A549 (cell line): Measurements from ENCODE around the gene SPG21. TPM values are rescaled to one million over a fixed set of nuclear protein-coding genes. Genes with fewer than 3 reads are reported as not detected.
A peak's percentile ranks its signal among the peaks of the same experiment; 100 is the strongest.

Source experiments
- ATAC-seq, 2 experiments: fragments of 200-7000 bp in 1 of 2; fragments of >200 bp in 1 of 2; cut with Nextera tagmentation in 1 of 2; cut with Tn5 transposase in 1 of 2; 3 replicates each; pipeline versions ENCODE4 v1.8.0 to v1.9.1; 2018 to 2020; ENCODE audit warnings: mild to moderate bottlenecking in 1 of 2, moderate library complexity in 1 of 2
- CTCF ChIA-PET: fragments of 300-600 bp; sonication (Branson Sonifier 250); formaldehyde crosslinking; extraction: SDS; loops from one replicate; lab custom pipeline; 2021; ENCODE audit warnings: antibody characterized with exemption, inconsistent platforms; lab: Yijun Ruan, JAX
- POLR2A ChIA-PET: fragments of 350-600 bp; formaldehyde crosslinking; extraction: SDS; loops from one replicate; lab custom pipeline; 2021; ENCODE audit warnings: antibody characterized with exemption, inconsistent platforms; lab: Yijun Ruan, JAX
- DNase-seq, 2 experiments: peaks; one replicate each; pipeline versions ENCODE4 v3.0.0 to v3.0.0-alpha.2; 2011 to 2016; ENCODE audit warnings: low read depth in 1 of 2, low spot score in 1 of 2
- FAIRE-seq: peaks from 2 replicates; lab custom pipeline; 2011; peaks lifted over from hg19 to GRCh38; lab: Jason Lieb, UNC
- H3K27ac ChIP-seq, 2 experiments: fragments of >200 bp; sonication (Bioruptor Twin); formaldehyde crosslinking; 3 replicates each; pipeline ENCODE4 v1.5.1; 2016 to 2017
- H3K4me1 ChIP-seq: fragments of >200 bp; sonication (Bioruptor Twin); formaldehyde crosslinking; 3 replicates; pipeline ENCODE4 v1.6.1; 2016
- H3K4me2 ChIP-seq: fragments of >200 bp; sonication (Bioruptor Twin); formaldehyde crosslinking; 3 replicates; pipeline ENCODE4 v1.6.1; 2016
- H3K4me3 ChIP-seq: fragments of >200 bp; sonication (Bioruptor Twin); formaldehyde crosslinking; 3 replicates; pipeline ENCODE4 v1.5.1; 2016
- H3K9me3 ChIP-seq: fragments of >200 bp; sonication (Bioruptor Twin); formaldehyde crosslinking; 3 replicates; pipeline ENCODE4 v1.6.1; 2016
- BCL3 ChIP-seq: fragments of >200 bp; sonication (Bioruptor Twin); formaldehyde crosslinking; IDR thresholded peaks from 3 replicates; pipeline ENCODE4 v1.6.1; 2016
- CBX2 ChIP-seq: fragments of 200-600 bp; sonication (generic); IDR thresholded peaks from 2 replicates; pipeline ENCODE4 v1.6.1; 2016; ENCODE audit warnings: low read depth, mild to moderate bottlenecking, borderline replicate concordance
- EHF ChIP-seq: fragments of 250-450 bp; sonication (Bioruptor Pico); IDR thresholded peaks from 2 replicates; pipeline ENCODE4 v1.5.0; 2020; ENCODE audit warnings: mild to moderate bottlenecking
- ELK1 ChIP-seq: fragments of 150-350 bp; IDR thresholded peaks from 2 replicates; pipeline ENCODE4 v1.6.1; 2014; ENCODE audit warnings: low read depth, mild to moderate bottlenecking, low read length
- HEYL ChIP-seq: fragments of 250-450 bp; sonication (Bioruptor Pico); IDR thresholded peaks from 2 replicates; pipeline ENCODE4 v1.8.0; 2021; ENCODE audit warnings: mild to moderate bottlenecking, moderate library complexity
- HMGXB4 ChIP-seq: fragments of 250-450 bp; sonication (Bioruptor Pico); IDR thresholded peaks from 2 replicates; pipeline ENCODE4 v1.5.0; 2021; ENCODE audit warnings: mild to moderate bottlenecking, moderate library complexity, borderline replicate concordance
- HOXB5 ChIP-seq: fragments of 250-450 bp; sonication (Bioruptor Pico); IDR thresholded peaks from 2 replicates; pipeline ENCODE4 v1.5.0; 2020; ENCODE audit warnings: mild to moderate bottlenecking, moderate library complexity
- KDM1A ChIP-seq: fragments of 200-600 bp; sonication (generic); IDR thresholded peaks from 2 replicates; pipeline ENCODE4 v1.6.1; 2016; ENCODE audit warnings: low read depth, mild to moderate bottlenecking
- MAX ChIP-seq: IDR thresholded peaks from 2 replicates; pipeline ENCODE4 v1.6.1; 2012
- MYC ChIP-seq: IDR thresholded peaks from 2 replicates; pipeline ENCODE4 v1.6.1; 2012; ENCODE audit warnings: mild to moderate bottlenecking, inconsistent platforms, low read length, improper control_type of control experiment, borderline replicate concordance
- PHF8 ChIP-seq: fragments of 200-600 bp; sonication (generic); IDR thresholded peaks from 2 replicates; pipeline ENCODE4 v1.6.1; 2016; ENCODE audit warnings: low read depth, mild to moderate bottlenecking, antibody characterized with exemption, moderate library complexity, borderline replicate concordance
- POLR2A ChIP-seq: IDR thresholded peaks from 2 replicates; pipeline ENCODE4 v1.6.1; 2012; ENCODE audit warnings: mild to moderate bottlenecking, low read length
- RARB ChIP-seq: fragments of 250-450 bp; sonication (Bioruptor Pico); IDR thresholded peaks from 2 replicates; pipeline ENCODE4 v1.8.0; 2021; ENCODE audit warnings: mild to moderate bottlenecking, moderate library complexity
- REST ChIP-seq: fragments of 200-600 bp; sonication (generic); IDR thresholded peaks from 2 replicates; pipeline ENCODE4 v1.6.1; 2016; ENCODE audit warnings: antibody characterized with exemption, mild to moderate bottlenecking, moderate library complexity
- RNF2 ChIP-seq: fragments of 200-600 bp; sonication (generic); IDR thresholded peaks from 2 replicates; pipeline ENCODE4 v1.6.1; 2016; ENCODE audit warnings: low read depth, mild to moderate bottlenecking, antibody characterized with exemption, moderate library complexity, borderline replicate concordance
- ZC3H11A ChIP-seq: fragments of 450-650 bp; IDR thresholded peaks from 2 replicates; pipeline ENCODE4 v1.6.1; 2014; ENCODE audit warnings: antibody characterized with exemption, mild to moderate bottlenecking
- whole genome bisulfite sequencing: methylation state at CpG from one replicate; pipeline ENCODE4 v1.1.6; 2017; ENCODE audit errors: missing lambda C conversion rate; 5-methylcytosine and 5-hydroxymethylcytosine counted together
- polyA plus RNA-seq, 4 experiments: library from polyadenylated mRNA; depleted of rRNA in 3 of 4; stranded (reverse); fragments of >200 nt; fragmentation: RNase III in 1 of 4; extraction: RNeasy Plus Mini Kit Qiagen cat#74134 plus additional on column Dnase treatment in 1 of 4; gene quantifications; 2 replicates in 3 of 4; 3 replicates in 1 of 4; pipeline ENCODE4 v1.2.3, GENCODE V29; 2011 to 2017
- TF ChIP-seq, protein P1 (sequence below): fragments of >200 bp; sonication (Bioruptor Twin); formaldehyde crosslinking; IDR thresholded peaks from 3 replicates; pipeline ENCODE4 v1.5.1; 2016
- TF ChIP-seq, protein P2 (sequence below): fragments of >200 bp; sonication (Bioruptor Twin); formaldehyde crosslinking; IDR thresholded peaks from 2 replicates; pipeline ENCODE4 v1.6.1; 2016
- TF ChIP-seq, protein P3 (sequence below): IDR thresholded peaks from 2 replicates; pipeline ENCODE4 v1.6.1; 2012; ENCODE audit warnings: low read depth, borderline replicate concordance

The SPG21 gene
- polyA plus RNA-seq, 2 of the 4 experiments (the other 2 are of a cell fraction), result 117 to 155 TPM

DNA sequence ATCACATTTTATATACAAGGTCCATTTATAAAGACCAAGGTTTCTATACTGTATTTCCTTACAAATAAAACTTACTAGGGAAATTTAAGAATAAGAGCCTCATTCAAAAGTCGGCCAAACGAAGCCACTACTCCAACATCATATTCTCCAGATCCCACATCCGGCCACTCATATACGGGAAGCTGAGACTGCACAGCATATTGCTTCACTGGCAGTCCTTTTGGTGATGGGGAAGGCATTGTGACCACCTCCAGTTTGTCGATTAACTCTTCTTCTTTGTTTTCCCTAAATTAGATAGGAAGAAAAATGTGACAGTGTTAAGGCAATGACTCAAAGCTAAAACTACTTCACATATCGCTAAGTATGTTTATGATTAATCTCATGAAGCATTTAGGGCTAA, 37.0 kb upstream of the SPG21 start:
- ATAC-seq (no peak), FAIRE-seq (no peak), DNase-seq (no peak)
- Histone ChIP-seq H3K4me1 (peaks cover 17% of the 10 kb centered on the region), H3K9me3 (no peaks in the 10 kb centered on the region), H3K4me2 (no peak overlapping the region), H3K4me3 (no peak overlapping the region), H3K27ac (no peak overlapping the region)
- POLR2A ChIA-PET, result no interaction called here
- no peak for TF ChIP-seq RNF2
- TF ChIP-seq HOXB5 (CRISPR knock-in tag), result no peak
- TF ChIP-seq MAX, result no peak
- TF ChIP-seq CBX2, result no peak
- 86% methylated on average over 6 of the region's 6 CpGs for WGBS
- CTCF ChIA-PET, result interaction anchor here (0.6 to 1.7 kb wide), 5 partner anchors 13 to 270 kb away, joined by 3 to 6 read pairs (median 4); no protein-coding TSS in a partner anchor

DNA sequence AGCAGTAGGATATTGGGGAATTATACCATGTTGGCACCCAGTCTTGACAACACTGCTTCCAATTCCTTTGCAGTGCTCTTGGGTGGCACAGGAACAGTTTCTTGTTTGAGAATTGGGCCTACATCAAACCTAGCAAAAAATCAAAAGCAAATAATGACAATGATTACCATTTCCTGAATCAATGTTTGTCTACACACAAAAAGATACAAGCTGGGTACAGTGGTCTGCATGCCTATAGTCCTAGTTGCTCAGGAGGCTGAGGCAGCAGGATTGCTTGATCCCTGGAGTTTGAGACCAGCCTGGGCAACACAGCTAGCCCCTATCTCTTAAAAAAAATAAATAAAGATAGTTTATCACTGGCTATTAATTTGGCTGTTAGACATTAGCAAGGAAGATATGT, 31.8 kb upstream of the SPG21 start:
- ATAC-seq (no peak), FAIRE-seq (peak; percentile 43), DNase-seq (no peak)
- Histone ChIP-seq H3K4me3 (no peak overlapping the region), H3K9me3 (no peaks in the 10 kb centered on the region), H3K4me2 (no peak overlapping the region), H3K27ac (no peak overlapping the region), H3K4me1 (peaks cover 13% of the 10 kb centered on the region; the same call in 2 of the 3 replicates)
- CTCF ChIA-PET, result interaction anchor here (0.6 to 5.2 kb wide), 6 partner anchors 12 to 553 kb away, joined by 3 to 16 read pairs (median 3); no protein-coding TSS in a partner anchor
- POLR2A ChIA-PET, result no interaction called here
- TF ChIP-seq ELK1, result no peak
- TF ChIP-seq KDM1A, result no peak

DNA sequence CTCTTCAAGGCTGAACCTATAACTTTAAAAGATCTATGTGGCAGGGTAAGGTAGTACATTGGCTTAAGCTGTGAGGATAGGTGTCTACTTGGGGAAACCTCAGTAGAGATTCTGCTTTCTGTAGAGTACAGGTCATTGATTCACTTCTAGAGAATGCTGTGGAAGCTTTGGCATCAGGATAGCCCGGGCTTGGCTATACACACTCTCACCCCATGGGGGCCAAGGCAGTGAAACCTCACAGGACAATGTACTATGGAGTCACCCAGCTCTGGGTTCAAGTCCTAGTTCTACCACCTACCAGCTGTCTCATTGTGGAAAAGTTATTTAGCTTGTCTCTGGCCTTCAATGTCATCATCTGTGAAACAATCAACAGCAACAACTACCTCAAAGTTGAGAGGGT, 30.7 kb upstream of the SPG21 start:
- H3K27ac ChIP-seq, result no peak overlapping the region
- DNase-seq (peak in 1 of 2 experiments; percentile 47), FAIRE-seq (no peak), ATAC-seq (peak; percentile 88 to 96)
- no peak for TF ChIP-seq HMGXB4
- no peak for TF ChIP-seq EHF (CRISPR knock-in tag)
- TF ChIP-seq, protein P1, sequence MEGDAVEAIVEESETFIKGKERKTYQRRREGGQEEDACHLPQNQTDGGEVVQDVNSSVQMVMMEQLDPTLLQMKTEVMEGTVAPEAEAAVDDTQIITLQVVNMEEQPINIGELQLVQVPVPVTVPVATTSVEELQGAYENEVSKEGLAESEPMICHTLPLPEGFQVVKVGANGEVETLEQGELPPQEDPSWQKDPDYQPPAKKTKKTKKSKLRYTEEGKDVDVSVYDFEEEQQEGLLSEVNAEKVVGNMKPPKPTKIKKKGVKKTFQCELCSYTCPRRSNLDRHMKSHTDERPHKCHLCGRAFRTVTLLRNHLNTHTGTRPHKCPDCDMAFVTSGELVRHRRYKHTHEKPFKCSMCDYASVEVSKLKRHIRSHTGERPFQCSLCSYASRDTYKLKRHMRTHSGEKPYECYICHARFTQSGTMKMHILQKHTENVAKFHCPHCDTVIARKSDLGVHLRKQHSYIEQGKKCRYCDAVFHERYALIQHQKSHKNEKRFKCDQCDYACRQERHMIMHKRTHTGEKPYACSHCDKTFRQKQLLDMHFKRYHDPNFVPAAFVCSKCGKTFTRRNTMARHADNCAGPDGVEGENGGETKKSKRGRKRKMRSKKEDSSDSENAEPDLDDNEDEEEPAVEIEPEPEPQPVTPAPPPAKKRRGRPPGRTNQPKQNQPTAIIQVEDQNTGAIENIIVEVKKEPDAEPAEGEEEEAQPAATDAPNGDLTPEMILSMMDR, result no peak
- TF ChIP-seq MAX, result no peak
- no peak for TF ChIP-seq HEYL (CRISPR knock-in tag)
- no peak for TF ChIP-seq PHF8
- TF ChIP-seq, protein P2, sequence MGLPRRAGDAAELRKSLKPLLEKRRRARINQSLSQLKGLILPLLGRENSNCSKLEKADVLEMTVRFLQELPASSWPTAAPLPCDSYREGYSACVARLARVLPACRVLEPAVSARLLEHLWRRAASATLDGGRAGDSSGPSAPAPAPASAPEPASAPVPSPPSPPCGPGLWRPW, result no peak
- TF ChIP-seq BCL3, result no peak
- no peak for TF ChIP-seq ZC3H11A
- no peak for TF ChIP-seq RARB
- TF ChIP-seq, protein P3, sequence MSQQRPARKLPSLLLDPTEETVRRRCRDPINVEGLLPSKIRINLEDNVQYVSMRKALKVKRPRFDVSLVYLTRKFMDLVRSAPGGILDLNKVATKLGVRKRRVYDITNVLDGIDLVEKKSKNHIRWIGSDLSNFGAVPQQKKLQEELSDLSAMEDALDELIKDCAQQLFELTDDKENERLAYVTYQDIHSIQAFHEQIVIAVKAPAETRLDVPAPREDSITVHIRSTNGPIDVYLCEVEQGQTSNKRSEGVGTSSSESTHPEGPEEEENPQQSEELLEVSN, result no peak
- no peak for TF ChIP-seq POLR2A
- TF ChIP-seq REST, result no peak
- no peak for TF ChIP-seq MYC
- TF ChIP-seq HOXB5 (CRISPR knock-in tag), result no peak
- POLR2A ChIA-PET, result interaction anchor here (0.7 kb wide), 1 partner anchor 195 kb away, joined by 3 read pairs; the partner anchor contains the start of gene PIF1
- H3K9me3 ChIP-seq, result no peaks in the 10 kb centered on the region
- peaks cover 13% of the 10 kb centered on the region; the same call in 2 of the 3 replicates for H3K4me1 ChIP-seq
- no peak overlapping the region for H3K4me3 ChIP-seq
- H3K4me2 ChIP-seq, result no peak overlapping the region
- CTCF ChIA-PET, result interaction anchor here (1.3 to 5.2 kb wide), 3 partner anchors 11 to 58 kb away, joined by 5 to 16 read pairs (median 6); no protein-coding TSS in a partner anchor
- WGBS, result 14% methylated on average over 1 of the region's 1 CpG
